ENCODE data around the gene STAT4.

Gene STAT4

DNA sequence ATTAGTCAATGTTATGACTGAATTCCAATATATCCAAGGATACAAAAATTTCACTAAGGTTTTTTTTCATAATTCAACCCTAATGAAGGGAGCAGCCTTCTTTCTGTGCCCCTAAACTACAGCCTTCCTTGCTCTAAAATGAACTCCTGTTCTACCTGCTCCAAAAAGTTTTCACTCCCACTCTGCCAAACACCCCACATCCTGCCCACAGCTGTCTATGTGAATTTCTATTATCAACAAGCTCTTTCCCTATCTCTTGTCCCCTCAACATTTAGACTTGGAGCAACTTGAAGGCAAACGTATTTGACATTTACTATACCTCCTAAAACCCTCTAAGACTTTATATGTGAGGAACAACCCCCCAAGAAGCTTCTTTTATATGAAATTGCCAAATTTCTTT, 2.5 kb downstream of the STAT4 start:
- DNase-seq (ENCODE audit: low read depth in 2 of 2): no peak

DNA sequence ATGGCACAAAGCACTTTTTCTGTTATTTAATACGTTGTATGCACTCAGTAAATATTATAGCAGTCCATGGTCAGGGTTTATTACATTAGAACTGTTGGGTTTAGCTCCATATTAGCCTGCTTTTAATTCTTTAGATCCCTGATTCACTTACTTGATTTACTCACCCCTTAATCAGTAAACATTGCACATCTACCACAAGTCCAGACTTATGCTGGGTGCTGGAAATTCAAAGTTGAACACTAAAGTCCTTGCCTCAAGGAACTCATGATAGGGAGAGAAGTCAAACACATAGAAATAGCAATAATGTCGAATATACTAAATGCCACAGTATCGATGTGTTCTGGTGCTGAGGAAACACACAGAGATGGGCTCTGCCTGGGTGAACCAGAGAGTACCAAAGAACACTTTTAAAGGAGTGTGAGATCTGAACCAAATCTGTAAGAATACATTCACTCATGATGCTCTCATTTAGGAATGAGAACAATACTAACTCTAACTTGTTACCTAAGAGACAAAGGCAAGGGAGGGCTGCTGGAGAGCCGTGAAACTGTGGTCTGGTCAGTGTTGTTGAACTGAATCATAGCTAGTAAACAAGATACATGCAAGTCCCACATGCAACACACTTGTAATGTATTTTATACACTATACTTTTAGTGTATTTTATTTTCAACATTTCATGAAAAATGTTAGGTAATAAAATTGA, 4.9 kb downstream of the STAT4 start:
- DNase-seq (ENCODE audit: low read depth in 2 of 2): no peak

DNA sequence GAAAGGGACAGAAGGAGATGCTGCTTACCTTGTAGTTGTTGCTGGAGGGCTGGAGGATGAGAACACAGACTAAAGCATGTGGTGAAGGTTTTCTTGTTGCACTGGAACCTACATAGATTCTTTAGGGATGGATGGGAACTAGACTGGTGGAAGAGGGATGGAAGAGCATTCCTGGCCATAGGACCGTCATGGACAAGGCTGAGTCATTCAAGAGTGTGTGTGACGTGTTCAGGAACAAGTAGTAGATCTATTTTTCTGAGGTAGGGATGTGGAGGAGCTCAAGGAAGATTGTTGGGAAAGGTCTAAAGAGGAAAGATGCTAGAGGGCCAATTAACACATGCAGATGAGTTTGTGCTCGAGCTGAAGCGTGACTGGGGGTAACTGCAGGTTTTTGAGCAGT, 6.6 kb downstream of the STAT4 start:
- DNase-seq (ENCODE audit: low read depth in 2 of 2): no peak

DNA sequence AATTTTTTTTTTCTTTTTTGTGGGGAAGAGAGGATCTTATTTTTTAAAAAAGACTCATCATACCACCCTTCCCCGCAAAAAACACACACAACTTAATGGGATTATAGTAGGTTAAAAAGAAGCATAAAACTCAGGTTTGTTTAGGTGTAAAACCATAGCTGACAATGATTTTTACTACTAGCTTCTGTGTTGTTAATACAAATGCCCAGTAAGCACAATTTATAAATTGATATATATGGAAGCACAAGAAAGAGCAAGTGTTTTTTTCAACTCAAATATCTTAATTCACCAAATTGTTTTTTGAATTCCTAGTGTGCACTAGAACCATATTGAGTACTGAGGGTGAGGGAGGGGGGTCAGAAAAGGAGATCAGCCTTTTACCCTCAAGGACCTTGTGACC, 7.0 kb downstream of the STAT4 start:
- DNase-seq (ENCODE audit: low read depth in 2 of 2): no peak

DNA sequence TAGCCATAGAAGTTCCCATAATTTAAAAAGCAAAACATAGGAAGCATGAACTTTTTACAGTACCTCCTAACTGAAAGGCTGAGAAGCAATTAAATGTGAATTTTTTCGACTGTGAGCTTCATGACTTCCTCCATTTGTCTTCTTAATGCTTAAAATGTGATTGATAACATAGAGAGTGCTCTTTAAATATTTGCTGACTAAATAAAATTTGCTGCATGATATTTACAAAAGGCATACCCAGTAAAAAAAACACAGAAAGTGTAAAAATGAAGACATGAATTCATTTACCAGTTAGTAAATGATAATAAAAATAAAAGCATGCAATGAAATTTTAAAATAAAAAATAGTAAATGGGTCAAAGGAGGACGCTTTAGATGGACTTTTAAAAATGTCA, 21.9 kb downstream of the STAT4 start:
- DNase-seq (ENCODE audit: low read depth in 2 of 2): no peak

DNA sequence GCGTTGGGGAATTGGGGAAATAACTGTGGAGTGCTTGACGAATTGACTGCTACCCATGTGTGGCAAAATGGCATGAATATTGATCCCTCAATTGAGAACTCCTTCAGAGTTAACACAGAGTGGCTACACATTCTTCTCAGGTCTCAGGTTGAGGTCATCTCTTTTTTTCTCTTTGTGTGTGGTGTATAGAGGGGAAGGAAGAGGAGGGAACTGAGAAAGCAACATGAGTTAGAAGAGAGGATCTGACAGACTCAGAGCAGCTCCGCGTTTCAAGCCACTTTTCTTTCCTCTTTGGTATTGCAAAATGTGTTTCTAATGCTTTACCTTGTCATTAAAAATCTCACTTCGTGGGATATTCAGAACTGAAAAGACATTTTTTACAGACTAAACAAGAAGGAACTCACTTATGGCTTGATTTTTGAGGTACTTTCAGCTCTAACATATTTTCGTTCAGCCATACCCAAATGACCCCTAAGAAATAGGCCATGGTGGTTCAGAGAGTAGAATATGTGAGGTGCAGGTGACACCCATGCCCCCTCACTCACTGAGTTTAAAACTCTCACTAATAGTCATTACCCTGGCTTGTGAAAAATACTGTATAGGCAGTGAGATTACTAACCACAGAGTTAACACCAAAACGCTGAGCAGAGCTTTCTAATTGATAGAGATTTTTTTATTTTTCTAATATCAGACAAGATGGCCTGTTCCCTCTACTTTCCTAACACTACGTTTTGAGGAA, 22.5 kb downstream of the STAT4 start:
- DNase-seq (ENCODE audit: low read depth in 2 of 2): no peak

DNA sequence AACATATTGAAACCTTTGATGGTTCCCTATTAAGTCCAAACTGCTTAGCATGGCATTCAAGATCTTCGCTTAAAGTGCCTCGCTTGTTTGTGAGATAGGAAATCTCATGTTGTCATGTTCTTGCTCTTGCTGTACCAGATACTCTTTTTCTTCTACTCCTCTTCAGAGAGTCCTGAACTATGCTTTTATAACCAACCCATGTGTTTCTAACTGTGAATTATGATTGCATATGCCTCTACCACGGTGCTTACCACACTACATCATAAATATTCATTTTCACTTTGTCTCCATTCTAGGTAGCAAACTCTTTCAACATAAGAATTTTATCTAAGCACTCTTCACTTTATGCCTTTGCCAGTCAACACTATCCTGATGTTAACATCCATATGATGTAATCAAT, 23.6 kb downstream of the STAT4 start:
- no peak for DNase-seq (ENCODE audit: low read depth in 2 of 2)

DNA sequence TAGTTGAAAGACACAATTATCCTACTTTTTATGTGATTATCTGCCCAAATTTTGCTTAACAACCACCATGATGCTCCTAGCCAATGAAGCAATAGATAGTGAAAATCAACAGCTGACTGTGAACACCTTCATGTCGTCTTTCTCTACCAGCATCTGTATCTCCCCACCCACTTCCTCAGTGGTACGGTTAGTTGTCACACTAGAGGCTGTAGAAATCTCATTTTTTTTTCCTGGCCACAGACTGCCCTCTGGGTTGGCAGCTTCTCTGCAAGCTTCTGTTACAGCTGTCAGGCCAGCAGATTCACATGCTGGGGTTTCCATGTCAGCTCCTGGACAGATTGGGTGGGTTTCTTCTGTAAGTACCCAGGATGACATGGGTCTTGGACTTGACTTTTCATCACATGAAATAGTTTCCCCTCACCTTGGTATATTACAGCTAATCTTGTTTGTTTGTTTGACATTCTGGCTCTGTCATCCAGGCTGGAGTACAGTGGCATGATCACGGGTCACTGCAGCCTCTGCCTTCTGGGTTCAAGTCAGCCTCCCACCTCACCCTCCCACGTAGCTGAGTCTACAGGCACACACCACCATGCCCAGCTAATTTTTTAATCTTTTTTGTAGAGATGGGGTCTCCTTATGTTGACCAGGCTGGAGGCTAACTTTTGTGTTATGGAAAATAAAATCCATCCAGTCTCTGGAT, 24.3 kb downstream of the STAT4 start:
- no peak for DNase-seq (ENCODE audit: low read depth in 2 of 2)

DNA sequence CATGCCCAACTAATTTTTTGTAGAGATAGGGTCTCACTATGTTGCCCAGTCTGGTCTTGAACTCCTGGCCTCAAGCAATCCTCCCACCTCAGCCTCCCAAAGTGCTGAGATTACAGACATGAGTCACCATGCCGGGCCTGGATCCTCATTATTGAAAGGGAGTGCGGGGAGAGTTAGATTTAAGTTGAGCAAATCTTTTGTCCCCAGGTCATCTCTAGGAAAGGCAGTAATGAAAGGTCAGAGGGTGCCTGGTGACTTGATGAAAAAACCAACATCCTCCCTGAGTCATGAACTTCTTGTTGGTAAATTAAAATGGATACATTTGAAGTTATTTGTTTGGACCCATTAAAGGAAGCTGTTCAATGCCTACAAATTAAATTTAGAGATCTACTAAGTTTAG, 25.1 kb downstream of the STAT4 start:
- DNase-seq (ENCODE audit: low read depth in 2 of 2): no peak

DNA sequence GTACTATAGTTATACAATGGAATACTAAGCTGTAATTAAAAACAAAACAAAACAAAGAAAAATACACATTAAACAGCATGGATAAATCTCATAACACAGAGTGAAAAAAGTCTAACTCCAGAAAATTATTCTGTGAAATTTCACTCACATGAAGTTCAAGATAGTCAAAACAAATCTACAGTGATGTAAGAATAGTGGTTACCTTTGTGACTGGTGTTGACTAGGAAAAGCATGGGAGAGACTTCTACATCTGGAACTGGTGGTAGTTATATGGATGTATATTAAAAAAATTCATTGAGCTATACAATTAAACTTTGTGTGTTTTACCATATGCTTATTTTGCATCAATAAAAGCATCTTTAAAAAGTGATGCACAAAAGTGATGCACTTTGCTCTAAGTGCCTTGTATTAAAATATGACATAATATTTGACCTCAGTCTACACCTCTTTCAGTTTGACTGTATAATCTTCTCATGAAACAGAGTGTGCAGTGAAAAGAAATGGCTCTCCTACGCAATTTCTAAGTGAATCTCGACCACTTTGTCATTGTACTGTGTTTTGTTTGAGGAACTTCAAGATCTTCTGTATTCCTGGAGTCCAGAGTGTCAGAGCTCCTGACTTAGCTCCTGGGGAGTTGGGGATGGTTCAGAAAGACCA, 28.0 kb downstream of the STAT4 start:
- no peak for DNase-seq (ENCODE audit: low read depth in 2 of 2)

DNA sequence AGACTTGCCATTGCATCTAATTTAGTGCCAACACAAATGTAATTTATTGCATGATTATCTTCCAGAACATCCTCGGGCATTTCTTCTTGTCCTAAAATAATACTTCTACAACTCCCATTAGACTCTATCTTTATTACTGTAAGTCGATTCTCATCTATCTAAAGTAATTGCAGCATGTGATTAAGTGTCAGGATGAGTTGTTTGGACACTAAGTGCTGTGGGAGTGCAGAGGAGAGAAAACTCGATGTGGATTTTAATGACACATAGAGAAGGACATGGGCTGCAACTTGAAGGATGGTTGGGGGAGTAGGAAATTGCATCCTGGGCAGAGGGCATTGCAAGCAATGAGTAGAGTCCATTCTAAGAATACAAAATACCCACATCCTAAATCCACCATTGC, 33.5 kb downstream of the STAT4 start:
- no peak for DNase-seq (ENCODE audit: low read depth in 2 of 2)

DNA sequence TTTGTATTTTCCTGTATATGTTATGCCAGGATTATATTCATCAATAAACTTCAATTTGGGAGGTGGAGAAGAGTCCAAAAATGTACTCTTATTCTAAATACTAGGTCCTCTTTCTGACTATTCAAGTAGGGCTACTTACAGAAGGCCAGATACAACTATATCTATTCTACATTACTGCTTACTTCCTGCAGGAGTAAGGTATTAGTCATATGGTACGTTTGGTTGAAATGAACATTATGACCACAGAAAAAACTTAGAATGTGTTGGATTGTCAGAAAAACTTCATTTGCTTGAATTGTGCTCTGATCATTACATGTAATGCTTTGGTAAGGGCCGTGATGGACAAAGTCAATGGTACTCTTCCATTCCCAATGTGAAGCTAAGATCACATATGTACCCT, 35.0 kb downstream of the STAT4 start:
- no peak for DNase-seq (ENCODE audit: low read depth in 2 of 2)

DNA sequence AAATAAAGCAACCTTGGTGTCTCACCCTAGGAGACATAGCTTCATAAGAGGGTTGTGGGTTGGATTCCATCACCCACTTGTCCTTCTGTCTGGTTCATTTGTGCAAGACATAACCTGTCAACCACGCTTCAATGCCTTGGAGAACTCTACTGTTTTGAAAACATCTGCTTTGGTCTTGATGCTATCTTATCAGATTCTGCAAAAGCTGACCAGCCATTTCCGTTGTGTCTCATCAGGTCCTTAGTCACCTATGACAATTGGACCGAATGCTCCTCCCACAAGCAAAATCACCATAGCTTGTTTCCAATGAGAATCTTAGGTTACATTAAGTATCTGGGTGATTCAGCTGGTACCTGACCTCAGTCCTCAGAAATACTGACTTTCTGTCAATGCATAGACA, 35.4 kb downstream of the STAT4 start:
- DNase-seq (ENCODE audit: low read depth in 2 of 2): peak in 1 of 2 donors; percentile 58

DNA sequence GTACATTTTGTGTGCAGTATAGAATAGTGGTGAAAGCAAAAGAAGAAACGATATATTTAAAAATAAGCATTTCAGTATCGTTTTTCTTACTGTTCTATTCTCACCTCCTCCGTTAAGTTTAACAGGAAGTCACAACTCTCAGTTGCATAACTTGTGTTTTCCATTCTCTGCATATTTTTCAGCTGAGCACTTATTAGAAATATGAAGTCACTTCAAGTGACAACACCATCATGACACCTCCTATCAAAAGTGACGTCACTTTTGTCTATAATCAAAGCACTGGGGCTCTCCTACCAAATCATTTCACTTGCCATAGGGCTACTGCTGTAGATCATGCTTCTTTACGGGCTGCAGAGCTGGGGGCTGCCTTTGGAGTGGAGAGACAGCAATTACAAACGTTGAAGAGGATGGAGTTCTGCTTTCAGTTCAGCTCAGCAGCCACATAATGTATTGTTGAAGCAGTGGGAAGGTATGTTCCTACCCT, 36.3 kb downstream of the STAT4 start:
- no peak for DNase-seq (ENCODE audit: low read depth in 2 of 2)

DNA sequence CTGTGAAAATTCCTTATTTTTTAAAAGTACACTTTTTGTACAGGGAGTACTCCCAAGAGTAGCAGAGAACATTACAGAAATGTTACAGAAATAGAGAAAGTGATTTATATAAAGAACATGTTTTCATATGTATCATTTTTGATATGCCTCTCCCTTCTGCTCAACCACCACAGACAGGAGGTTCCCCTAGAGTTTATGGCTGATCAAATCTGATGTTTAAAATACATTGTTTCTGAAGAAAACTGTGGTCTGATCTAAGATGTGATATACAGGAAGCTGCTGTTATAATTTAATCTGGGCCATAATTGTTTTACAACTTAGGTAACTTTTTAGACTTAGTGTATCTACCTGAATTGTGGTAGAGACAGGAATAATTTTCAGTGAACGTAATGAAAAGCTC, 37.0 kb downstream of the STAT4 start:
- DNase-seq (ENCODE audit: low read depth in 2 of 2): no peak

DNA sequence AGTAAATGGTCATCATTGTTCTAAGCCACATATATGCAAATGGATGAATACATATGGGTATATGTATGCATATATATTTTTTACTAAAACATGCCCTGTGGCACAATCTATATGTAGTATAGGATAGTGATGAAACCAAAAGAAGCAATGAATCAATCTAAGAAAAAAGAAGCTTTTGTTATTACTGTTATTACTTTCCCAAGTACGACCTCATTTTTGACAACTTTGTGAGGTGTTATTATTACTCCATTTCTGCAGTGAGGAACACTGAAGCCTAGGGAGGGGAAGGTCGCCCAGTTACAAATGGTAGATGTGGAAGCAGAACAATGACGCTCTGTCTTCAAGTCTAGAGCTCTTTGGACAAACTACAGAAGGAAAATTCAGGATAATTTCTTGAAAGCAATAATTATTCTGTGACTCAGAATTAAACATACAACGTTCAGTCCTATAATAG, 38.3 kb downstream of the STAT4 start:
- no peak for DNase-seq (ENCODE audit: low read depth in 2 of 2)

DNA sequence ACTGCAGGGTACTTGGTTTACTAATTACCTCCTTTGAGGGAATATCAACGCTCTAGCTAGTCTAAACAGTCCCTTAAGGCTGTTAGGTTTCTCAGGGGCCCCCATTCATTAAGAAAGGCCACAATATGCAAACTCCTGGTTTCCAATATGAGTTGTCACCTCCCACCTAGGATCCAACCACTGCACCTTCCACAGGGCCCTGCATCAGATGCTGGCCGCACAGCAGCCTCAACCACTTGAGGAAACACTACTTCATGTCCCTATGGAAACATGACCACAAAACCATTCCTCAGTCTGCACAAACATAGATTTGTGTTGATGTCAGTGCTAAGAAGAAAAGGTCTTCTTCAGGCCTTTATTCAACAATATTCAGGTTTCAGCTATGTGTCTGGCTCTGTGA, 40.9 kb downstream of the STAT4 start:
- DNase-seq (ENCODE audit: low read depth in 2 of 2): no peak

DNA sequence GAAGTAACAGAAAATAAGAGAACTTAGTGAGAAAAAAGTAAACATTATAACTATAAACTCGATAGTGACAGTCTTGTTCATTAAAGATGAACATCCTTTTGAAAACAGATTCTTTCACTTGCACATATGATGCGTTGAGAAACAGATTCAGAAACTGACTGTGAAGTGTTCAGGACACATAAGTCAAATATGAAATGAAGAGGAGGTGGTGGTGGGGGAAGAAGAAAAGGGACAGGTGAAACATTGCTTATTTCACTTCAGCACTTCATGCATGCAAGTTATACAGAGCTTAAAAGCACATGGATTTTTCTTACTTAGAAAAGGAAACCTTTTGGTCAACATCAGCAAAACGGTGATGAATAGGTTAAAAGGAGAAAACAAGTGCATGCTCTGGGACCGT, 42.5 kb downstream of the STAT4 start:
- DNase-seq (ENCODE audit: low read depth in 2 of 2): no peak

DNA sequence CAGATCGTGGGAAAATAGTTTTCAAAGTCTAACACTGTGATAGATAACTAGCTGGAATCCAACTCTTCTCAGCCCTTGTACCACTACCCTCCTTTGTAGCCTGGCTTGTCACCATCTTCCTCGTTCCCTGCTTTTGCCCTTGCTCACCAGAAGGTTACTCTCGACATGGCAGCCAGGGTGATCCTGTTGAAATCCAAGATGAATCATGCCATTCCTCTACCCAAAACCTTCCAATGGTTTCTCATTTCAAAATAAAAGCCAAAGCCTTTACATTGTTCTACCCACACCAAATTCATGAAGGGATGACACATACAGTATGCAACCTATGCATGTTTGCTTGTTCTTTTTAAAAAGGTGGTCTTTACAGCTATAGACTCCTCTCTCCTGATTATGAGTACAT, 45.7 kb downstream of the STAT4 start:
- DNase-seq (ENCODE audit: low read depth in 2 of 2): no peak

DNA sequence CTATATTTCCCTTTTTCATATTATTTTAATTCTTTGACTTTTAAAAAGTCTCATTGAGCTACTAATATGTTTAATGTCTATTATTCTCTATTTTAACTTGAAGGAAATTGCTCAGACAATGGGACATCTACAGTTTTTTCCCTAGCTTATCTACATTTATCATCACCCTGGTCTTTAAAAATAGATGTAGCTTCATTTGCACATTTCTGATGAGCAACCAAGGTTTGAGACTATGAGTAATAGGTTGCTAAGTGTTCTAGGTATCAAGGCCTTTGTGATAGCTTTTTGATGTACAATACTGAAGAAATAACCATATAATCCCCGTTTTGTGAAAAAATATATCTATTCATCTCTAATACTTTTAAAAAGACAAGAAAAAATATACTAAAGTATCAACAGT, 47.0 kb downstream of the STAT4 start:
- DNase-seq (ENCODE audit: low read depth in 2 of 2): no peak

DNA sequence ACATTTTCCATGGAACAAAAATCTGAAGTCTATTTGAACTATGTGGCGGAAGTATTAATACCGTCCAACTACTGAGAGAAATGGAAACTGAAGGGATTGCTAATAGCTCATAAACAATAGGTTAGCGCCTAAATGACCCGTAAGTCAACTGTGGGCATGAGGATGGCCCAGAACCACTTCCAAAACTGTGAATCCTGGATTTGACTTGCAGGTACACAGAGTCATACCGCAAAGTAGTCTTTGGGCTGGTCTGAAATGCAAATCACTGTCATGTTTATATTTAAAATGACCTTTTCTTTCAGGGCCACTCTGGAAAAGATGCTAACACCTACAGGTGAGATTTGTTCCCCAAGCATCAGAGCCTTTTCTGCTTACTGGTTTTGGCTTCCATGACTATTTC, 50.6 kb downstream of the STAT4 start:
- no peak for DNase-seq (ENCODE audit: low read depth in 2 of 2)

DNA sequence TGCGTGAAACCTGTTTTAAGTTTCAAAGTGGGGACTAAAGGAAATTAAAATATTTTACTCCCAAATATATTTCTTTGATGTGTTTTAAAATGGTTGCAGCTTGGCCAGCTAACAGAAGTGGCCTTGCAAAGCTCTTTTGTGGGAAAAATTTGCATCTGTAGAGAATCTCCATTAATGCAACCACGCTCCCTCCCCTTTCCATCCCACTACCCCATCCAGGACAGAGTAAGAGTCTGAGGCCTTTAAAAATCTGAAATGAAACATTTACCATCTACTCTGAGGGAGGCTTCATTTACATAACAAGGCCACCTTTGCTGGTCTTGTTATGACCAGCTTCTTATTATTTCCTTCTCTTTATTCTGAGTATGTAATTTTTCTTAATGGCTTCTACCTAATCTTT, 63.5 kb downstream of the STAT4 start:
- no peak for DNase-seq (ENCODE audit: low read depth in 2 of 2)
